OCI-LY7 (cell line): Measurements from ENCODE around the gene MPZL2. TPM values are rescaled to one million over a fixed set of nuclear protein-coding genes. Genes with fewer than 3 reads are reported as not detected.

ENCODE experiments used
- BruUV-seq: library from RNA; stranded (reverse); fragments of 400-500 nt; replicated peaks from 2 replicates; lab custom pipeline; 2021; lab: Mats Ljungman, UMichigan
- CTCF ChIA-PET: fragments of 300-600 bp; sonication (Branson Sonifier 250); formaldehyde crosslinking; loops from one replicate; lab custom pipeline; 2022; ENCODE audit warnings: antibody characterized with exemption; ENCODE audit not compliant: unreplicated experiment; lab: Charles Lee
- POLR2A ChIA-PET: fragments of 300-600 bp; sonication (Branson Sonifier 250); formaldehyde crosslinking; loops from one replicate; lab custom pipeline; 2022; ENCODE audit warnings: antibody characterized with exemption; lab: Charles Lee
- DNase-seq: peaks from one replicate; pipeline ENCODE4 v3.0.0-alpha.2; 2015; ENCODE audit warnings: low spot score
- H2AFZ ChIP-seq: fragments of 200-600 bp; sonication (generic), shearing (Covaris generic); 2 replicates; pipeline ENCODE4 v1.6.1; 2014; ENCODE audit warnings: mild to moderate bottlenecking, antibody characterized with exemption, low read length, moderate library complexity
- H3K27ac ChIP-seq: fragments of 200-600 bp; sonication (generic); 2 replicates; pipeline ENCODE4 v1.5.1; 2014; ENCODE audit warnings: mixed run types, low read depth, mild to moderate bottlenecking, moderate library complexity, low read length, inconsistent platforms; ENCODE audit not compliant: poor library complexity, severe bottlenecking
- H3K36me3 ChIP-seq: fragments of 200-600 bp; sonication (generic); 2 replicates; pipeline ENCODE4 v1.6.1; 2014; ENCODE audit warnings: mild to moderate bottlenecking, antibody characterized with exemption, low read length, moderate library complexity, mixed read lengths; ENCODE audit not compliant: insufficient read depth
- H3K4me1 ChIP-seq: fragments of 200-600 bp; sonication (generic); 2 replicates; pipeline ENCODE4 v1.5.1; 2014; ENCODE audit warnings: mild to moderate bottlenecking, low read length; ENCODE audit not compliant: insufficient read depth, poor library complexity, severe bottlenecking
- H3K4me2 ChIP-seq: fragments of 200-600 bp; sonication (generic); 2 replicates; pipeline ENCODE4 v1.6.1; 2014; ENCODE audit warnings: mild to moderate bottlenecking, low read length
- H3K4me3 ChIP-seq: fragments of 200-600 bp; sonication (generic); 2 replicates; pipeline ENCODE4 v1.5.1; 2014; ENCODE audit warnings: mild to moderate bottlenecking, low read depth, low read length; ENCODE audit not compliant: poor library complexity, severe bottlenecking
- H3K79me2 ChIP-seq: fragments of 200-600 bp; sonication (generic); 2 replicates; pipeline ENCODE4 v1.6.1; 2016; ENCODE audit warnings: low read depth, mild to moderate bottlenecking, low read length, moderate library complexity, mixed read lengths; ENCODE audit not compliant: insufficient read depth
- H3K9me2 ChIP-seq: fragments of 200-600 bp; sonication (generic); 2 replicates; pipeline ENCODE4 v1.6.1; 2016; ENCODE audit warnings: mild to moderate bottlenecking, low read length, mixed read lengths; ENCODE audit not compliant: insufficient read depth
- H3K9me3 ChIP-seq: fragments of 200-600 bp; sonication (generic); 2 replicates; pipeline ENCODE4 v1.6.1; 2014; ENCODE audit warnings: mild to moderate bottlenecking, mixed run types, low read length, mixed read lengths
- H4K20me1 ChIP-seq: fragments of 200-600 bp; sonication (generic); 2 replicates; pipeline ENCODE4 v1.6.1; 2014; ENCODE audit warnings: mild to moderate bottlenecking, antibody characterized with exemption, low read length, moderate library complexity, mixed read lengths; ENCODE audit not compliant: insufficient read depth
- CTCF ChIP-seq: fragments of 200-600 bp; sonication (generic); conservative IDR thresholded peaks from 2 replicates; pipeline ENCODE4 v1.5.1; 2014; ENCODE audit warnings: mild to moderate bottlenecking, antibody characterized with exemption, low read length, moderate library complexity, mixed read lengths
- EZH2phosphoT487 ChIP-seq: fragments of 200-600 bp; sonication (generic); IDR thresholded peaks from 2 replicates; pipeline ENCODE4 v1.6.1; 2018; ENCODE audit warnings: low read depth, borderline replicate concordance, mild to moderate bottlenecking, mixed run types, antibody characterized with exemption, low read length, moderate library complexity, mixed read lengths
- intact Hi-C: fragments of 100-400 bp; cut with micrococcal nuclease; formaldehyde crosslinking; loops from one replicate; pipeline ENCODE4 v1.10.0; 2022; ENCODE audit not compliant: unreplicated experiment
- total RNA-seq, 2 experiments: library from RNA; depleted of rRNA in 1 of 2; stranded (reverse); fragments of >200 nt in 1 of 2; shearing (Covaris generic) in 1 of 2; gene quantifications; 2 replicates each; pipeline ENCODE4 v1.2.3, GENCODE V29; 2014 to 2022

MPZL2 gene
- total RNA-seq, 2 experiments from 2014 or later: not detected

GRCh38 chr11:118265954-118266353, 1.9 kb upstream of the MPZL2 start:
- H3K4me1 ChIP-seq: peaks cover 8% of the 10 kb centered on the region
- H3K9me3 ChIP-seq: no peaks in the 10 kb centered on the region
- H2AFZ ChIP-seq: no peak overlapping the region
- TF ChIP-seq CTCF (no peak), EZH2phosphoT487 (no peak)
- H3K4me3 ChIP-seq: no peak overlapping the region
- BruUV-seq: no TSS peak
- CTCF ChIA-PET: no interaction called here
- H3K27ac ChIP-seq: no peak overlapping the region
- H3K9me2 ChIP-seq: no peaks in the 10 kb centered on the region
- H3K4me2 ChIP-seq: no peak overlapping the region
- no peak for DNase-seq
- H3K36me3 ChIP-seq: no peaks in the 10 kb centered on the region
- H3K79me2 ChIP-seq: no peaks in the 10 kb centered on the region
- POLR2A ChIA-PET: no interaction called here
- intact Hi-C loops: no loop called here
- no peaks in the 10 kb centered on the region for H4K20me1 ChIP-seq

- Histone ChIP-seq H3K4me3 (no peak overlapping the region), H3K4me2 (no peak overlapping the region), H4K20me1 (no peaks in the 10 kb centered on the region), H2AFZ (no peak overlapping the region), H3K27ac (no peak overlapping the region), H3K4me1 (peaks cover 8% of the 10 kb centered on the region), H3K9me2 (no peaks in the 10 kb centered on the region), H3K79me2 (no peaks in the 10 kb centered on the region), H3K36me3 (no peaks in the 10 kb centered on the region), H3K9me3 (no peaks in the 10 kb centered on the region)
- intact Hi-C loops: no loop called here
- ChIA-PET POLR2A (interaction anchor here (1.0 to 1.3 kb wide), 3 partner anchors 25 to 92 kb away, joined by 3 to 4 read pairs (median 3); no protein-coding TSS in a partner anchor), CTCF (no interaction called here)
- DNase-seq: no peak
- no TSS peak for BruUV-seq
- TF ChIP-seq CTCF (no peak), EZH2phosphoT487 (no peak)
Observed at GRCh38 chr11:118264569-118265465, 720 bp upstream of the MPZL2 start.

DNA sequence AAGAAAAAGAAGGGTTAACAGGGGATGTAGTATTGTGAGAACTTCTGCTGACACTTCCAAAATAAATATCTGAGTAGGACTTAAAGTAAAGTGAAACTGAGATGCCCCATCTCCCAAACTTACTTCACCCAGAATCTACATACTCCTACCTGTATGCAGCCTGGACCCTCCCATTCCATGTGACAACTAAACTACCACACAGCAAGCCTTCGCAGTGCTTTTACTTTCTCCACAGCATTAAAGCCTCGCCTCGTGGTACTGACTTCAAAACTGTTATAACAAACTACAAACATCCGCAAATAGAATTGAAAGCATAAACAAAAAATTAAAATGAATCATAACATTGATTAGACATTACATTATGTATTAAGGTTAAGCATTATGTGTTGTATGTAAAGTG, 985 bp downstream of the MPZL2 start:
- H3K4me3 ChIP-seq: no peak overlapping the region
- no peaks in the 10 kb centered on the region for H3K9me2 ChIP-seq
- ChIA-PET POLR2A (interaction anchor here (0.5 kb wide), 1 partner anchor 630 kb away, joined by 3 read pairs; no protein-coding TSS in a partner anchor), CTCF (no interaction called here)
- TF ChIP-seq EZH2phosphoT487 (no peak), CTCF (no peak)
- intact Hi-C loops: no loop called here
- no peaks in the 10 kb centered on the region for H4K20me1 ChIP-seq
- no peak overlapping the region for H3K27ac ChIP-seq
- no peaks in the 10 kb centered on the region for H3K36me3 ChIP-seq
- DNase-seq: no peak
- no peaks in the 10 kb centered on the region for H3K79me2 ChIP-seq
- BruUV-seq: no TSS peak
- H3K9me3 ChIP-seq: peaks cover 8% of the 10 kb centered on the region; the same call in 1 of the 2 replicates
- H3K4me1 ChIP-seq: peaks cover 8% of the 10 kb centered on the region
- H2AFZ ChIP-seq: no peak overlapping the region
- no peak overlapping the region for H3K4me2 ChIP-seq
